Nephron (organoid): ENCODE data around the gene MAMLD1.

Experiments
- H3K27ac Mint-ChIP-seq, 3 experiments: 2 replicates each; pipeline ENCODE4 v1.8.0; 2020; ENCODE audit warnings: mixed read lengths in 3 of 3, mild to moderate bottlenecking in 2 of 3, moderate library complexity in 1 of 3
- H3K27me3 Mint-ChIP-seq: 2 replicates; pipeline ENCODE4 v1.8.0; 2021; ENCODE audit warnings: low read depth, mild to moderate bottlenecking, moderate library complexity, mixed read lengths
- H3K36me3 Mint-ChIP-seq: 2 replicates; pipeline ENCODE4 v1.8.0; 2020; ENCODE audit warnings: low read depth, mixed read lengths
- H3K4me1 Mint-ChIP-seq: 2 replicates; pipeline ENCODE4 v1.8.0; 2020; ENCODE audit warnings: mixed read lengths
- H3K4me3 Mint-ChIP-seq, 3 experiments: 2 replicates each; pipeline ENCODE4 v1.8.0; 2020; ENCODE audit warnings: mild to moderate bottlenecking in 3 of 3, mixed read lengths in 3 of 3, moderate library complexity in 2 of 3
- H3K9me3 Mint-ChIP-seq: 2 replicates; pipeline ENCODE4 v1.8.0; 2020; ENCODE audit warnings: mixed read lengths
- TF ChIP-seq, protein P1 (sequence below), 3 experiments: fragments of 200-600 bp; sonication (generic); IDR thresholded peaks; one replicate each; pipeline ENCODE4 v1.5.0; 2021; ENCODE audit warnings: antibody characterized with exemption in 3 of 3; ENCODE audit not compliant: unreplicated experiment in 3 of 3

The MAMLD1 gene

DNA sequence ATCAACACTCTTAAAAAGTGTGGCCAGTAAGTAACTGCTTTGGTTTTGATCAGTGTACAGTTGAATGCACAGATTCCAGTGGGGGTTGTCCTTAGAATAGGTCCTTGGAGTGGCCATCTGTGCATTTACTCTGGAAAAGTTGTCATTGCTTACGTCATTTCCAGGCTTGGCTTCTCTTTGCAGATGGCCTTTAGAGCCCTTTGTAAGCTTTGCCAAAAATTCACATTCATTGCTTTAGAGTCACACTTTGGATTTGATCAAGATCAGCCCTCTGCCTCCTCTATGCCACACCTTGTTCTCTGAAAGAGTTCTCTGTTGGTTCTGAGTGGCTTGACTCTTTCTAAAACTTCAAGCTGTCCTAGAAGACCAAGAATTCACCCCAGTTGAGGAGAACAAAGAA is 83.9 kb downstream of the MAMLD1 start:
- no peak overlapping the region for H3K4me3 Mint-ChIP-seq
- peaks cover 3% of the 10 kb centered on the region for H3K27me3 Mint-ChIP-seq
- no peak overlapping the region for H3K27ac Mint-ChIP-seq
- H3K36me3 Mint-ChIP-seq, result no peaks in the 10 kb centered on the region
- H3K4me1 Mint-ChIP-seq, result peaks cover 13% of the 10 kb centered on the region
- peaks cover 13% of the 10 kb centered on the region for H3K9me3 Mint-ChIP-seq
- TF ChIP-seq, protein P1, sequence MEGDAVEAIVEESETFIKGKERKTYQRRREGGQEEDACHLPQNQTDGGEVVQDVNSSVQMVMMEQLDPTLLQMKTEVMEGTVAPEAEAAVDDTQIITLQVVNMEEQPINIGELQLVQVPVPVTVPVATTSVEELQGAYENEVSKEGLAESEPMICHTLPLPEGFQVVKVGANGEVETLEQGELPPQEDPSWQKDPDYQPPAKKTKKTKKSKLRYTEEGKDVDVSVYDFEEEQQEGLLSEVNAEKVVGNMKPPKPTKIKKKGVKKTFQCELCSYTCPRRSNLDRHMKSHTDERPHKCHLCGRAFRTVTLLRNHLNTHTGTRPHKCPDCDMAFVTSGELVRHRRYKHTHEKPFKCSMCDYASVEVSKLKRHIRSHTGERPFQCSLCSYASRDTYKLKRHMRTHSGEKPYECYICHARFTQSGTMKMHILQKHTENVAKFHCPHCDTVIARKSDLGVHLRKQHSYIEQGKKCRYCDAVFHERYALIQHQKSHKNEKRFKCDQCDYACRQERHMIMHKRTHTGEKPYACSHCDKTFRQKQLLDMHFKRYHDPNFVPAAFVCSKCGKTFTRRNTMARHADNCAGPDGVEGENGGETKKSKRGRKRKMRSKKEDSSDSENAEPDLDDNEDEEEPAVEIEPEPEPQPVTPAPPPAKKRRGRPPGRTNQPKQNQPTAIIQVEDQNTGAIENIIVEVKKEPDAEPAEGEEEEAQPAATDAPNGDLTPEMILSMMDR (IDR thresholded peaks at IDR 0.05; ENCODE audit: unreplicated experiment in 3 of 3), result no peak

DNA sequence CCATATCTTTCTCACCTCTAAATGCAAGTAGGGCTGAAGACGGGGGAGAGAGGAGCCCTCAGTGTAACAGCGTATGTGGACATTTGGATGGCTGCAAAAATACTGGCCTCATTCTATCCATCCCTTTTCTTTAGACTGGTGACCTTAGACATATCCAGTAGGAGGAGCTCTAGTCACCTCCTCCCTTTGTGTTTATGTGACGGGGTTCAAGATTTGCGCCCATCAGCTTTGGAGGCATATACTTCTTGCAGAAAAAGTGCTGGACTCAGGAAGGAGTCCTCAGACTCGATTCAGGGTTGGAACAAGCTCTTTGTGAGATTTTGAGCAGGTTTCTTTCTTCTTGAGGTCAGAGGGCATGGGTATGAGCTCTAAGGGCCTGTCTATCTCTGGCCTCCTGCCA is 86.2 kb downstream of the MAMLD1 start:
- Mint-ChIP-seq H3K9me3 (peaks cover 8% of the 10 kb centered on the region), H3K4me1 (peaks cover 23% of the 10 kb centered on the region), H3K4me3 (no peak overlapping the region), H3K36me3 (no peaks in the 10 kb centered on the region), H3K27ac (no peak overlapping the region), H3K27me3 (peaks cover 3% of the 10 kb centered on the region)
- TF ChIP-seq, protein P1 (IDR thresholded peaks at IDR 0.05; ENCODE audit: unreplicated experiment in 3 of 3), result no peak

DNA sequence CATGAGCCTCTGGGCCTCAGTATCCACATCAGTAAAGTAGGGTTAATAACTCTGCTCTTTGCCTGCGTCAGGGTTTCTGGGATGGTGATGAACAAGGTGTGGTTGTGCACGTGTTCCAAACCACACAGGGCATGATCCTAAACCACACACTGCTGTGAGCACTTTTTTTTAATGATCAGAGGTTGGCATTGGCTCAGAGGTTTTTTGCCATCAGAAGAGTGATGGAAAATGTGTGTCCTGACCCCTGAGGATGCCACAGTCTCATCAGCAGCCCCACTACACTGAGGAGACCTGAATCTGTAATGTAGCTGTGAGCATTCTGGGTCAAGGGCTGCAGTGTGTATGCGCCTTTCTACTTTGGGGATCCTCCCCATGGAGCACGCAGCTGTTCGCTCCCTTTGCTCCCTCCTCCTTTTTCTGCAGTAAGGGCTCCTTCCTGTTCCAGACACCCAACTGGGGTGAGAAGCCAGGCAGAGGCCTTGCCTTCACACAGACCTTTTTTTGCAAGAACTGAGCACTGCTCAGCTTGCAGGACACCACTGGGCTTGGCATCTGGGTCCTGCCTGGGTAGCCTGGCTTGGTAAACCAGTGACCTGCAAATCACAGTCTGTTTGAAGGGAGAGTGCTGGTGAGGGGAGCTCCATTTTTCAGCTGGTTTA is 87.5 kb downstream of the MAMLD1 start:
- H3K4me1 Mint-ChIP-seq, result peaks cover 25% of the 10 kb centered on the region
- no peak overlapping the region for H3K4me3 Mint-ChIP-seq
- peak overlapping the region in 1 of 3 experiments; percentile 7 for H3K27ac Mint-ChIP-seq
- H3K27me3 Mint-ChIP-seq, result peaks cover 3% of the 10 kb centered on the region
- no peaks in the 10 kb centered on the region for H3K36me3 Mint-ChIP-seq
- H3K9me3 Mint-ChIP-seq, result peaks cover 5% of the 10 kb centered on the region
- TF ChIP-seq, protein P1 (IDR thresholded peaks at IDR 0.05; ENCODE audit: unreplicated experiment in 3 of 3), result no peak

DNA sequence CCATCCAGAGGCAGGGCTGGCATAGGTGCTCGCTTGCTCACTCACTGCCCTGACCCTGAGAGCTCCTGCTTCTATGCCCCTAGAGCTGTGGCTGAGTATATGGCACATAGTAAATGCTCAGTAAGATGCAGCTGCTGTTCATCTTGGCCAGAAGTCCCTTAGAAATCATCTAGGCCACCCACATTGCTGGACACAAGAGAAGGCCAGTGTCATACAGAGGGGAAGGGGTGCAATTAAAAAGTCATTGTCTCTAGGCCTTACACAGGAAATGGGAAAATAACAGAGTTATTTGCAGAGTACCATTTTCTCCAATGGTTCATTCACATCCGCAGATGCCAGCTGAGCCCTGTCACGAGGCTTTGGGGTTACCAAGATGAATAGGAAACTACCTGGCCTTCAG is 88.8 kb downstream of the MAMLD1 start:
- peaks cover 28% of the 10 kb centered on the region for H3K4me1 Mint-ChIP-seq
- no peak overlapping the region for H3K4me3 Mint-ChIP-seq
- TF ChIP-seq, protein P1 (IDR thresholded peaks at IDR 0.05; ENCODE audit: unreplicated experiment in 3 of 3), result no peak
- peaks cover 3% of the 10 kb centered on the region for H3K27me3 Mint-ChIP-seq
- peak overlapping the region in 1 of 3 experiments; percentile 42 for H3K27ac Mint-ChIP-seq
- H3K9me3 Mint-ChIP-seq, result peaks cover 5% of the 10 kb centered on the region
- H3K36me3 Mint-ChIP-seq, result no peaks in the 10 kb centered on the region

DNA sequence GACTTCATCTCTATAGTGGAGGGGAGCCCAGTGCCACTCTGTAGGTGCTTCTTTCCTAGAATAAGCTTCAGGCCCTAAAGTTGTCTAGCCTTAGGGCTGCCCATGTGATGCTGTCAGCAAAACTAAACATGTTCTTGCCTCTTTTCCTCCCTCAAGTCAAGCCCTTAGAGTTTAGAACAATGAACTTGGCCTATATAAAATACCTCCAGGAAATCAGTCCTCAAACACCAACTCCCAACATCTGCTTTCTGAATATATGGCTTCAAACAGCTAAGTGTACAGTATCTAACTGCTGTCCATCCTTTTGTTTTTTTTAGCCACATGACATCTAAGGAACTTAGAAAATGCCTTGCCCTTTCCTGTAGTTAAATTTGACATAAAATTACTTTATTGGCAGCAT is 91.0 kb downstream of the MAMLD1 start:
- peaks cover 28% of the 10 kb centered on the region for H3K4me1 Mint-ChIP-seq
- no peak overlapping the region for H3K4me3 Mint-ChIP-seq
- peaks cover 3% of the 10 kb centered on the region for H3K27me3 Mint-ChIP-seq
- H3K9me3 Mint-ChIP-seq, result peaks cover 5% of the 10 kb centered on the region
- no peak overlapping the region for H3K27ac Mint-ChIP-seq
- TF ChIP-seq, protein P1 (IDR thresholded peaks at IDR 0.05; ENCODE audit: unreplicated experiment in 3 of 3), result no peak
- H3K36me3 Mint-ChIP-seq, result no peaks in the 10 kb centered on the region
